HG02571 (cell line): ENCODE data around the gene HIPK3.
"Not testable (repeated sequence)": the region's sequence is repeated elsewhere in the genome, so short reads cannot be mapped to it uniquely, and the experiment has no call there.

Experiments used
- ATAC-seq: cut with Tn5 transposase; IDR thresholded peaks from one replicate; pipeline ENCODE4 v1.9.1; 2021; ENCODE audit warnings: mild to moderate bottlenecking, moderate library complexity; ENCODE audit not compliant: unreplicated experiment

HIPK3 gene

DNA sequence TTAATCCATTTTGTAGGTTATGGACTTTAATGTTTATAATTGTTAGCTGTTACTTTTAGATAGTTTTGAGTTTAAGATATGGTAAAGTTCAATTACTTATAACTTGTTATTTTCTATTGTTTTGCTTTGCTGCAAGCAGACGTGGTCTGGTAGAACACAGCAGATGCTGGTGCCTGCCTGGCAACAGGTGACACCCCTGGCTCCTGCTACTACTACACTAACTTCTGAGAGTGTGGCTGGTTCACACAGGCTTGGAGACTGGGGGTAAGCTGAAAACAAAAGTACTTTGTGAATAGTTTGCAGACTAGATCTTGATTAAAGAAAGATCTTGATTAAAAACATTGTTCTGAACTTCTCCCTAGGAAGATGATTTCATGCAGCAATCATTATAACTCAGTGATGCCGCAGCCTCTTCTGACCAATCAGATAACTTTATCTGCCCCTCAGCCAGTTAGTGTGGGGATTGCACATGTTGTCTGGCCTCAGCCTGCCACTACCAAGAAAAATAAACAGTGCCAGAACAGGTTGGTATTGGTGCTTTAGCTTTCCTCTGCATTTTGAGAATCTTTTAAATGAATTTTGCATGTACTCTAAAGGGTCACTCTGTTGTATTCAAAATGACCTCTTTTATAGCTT lies 90.4 kb downstream of the HIPK3 start:
- peak; percentile 66 for ATAC-seq

DNA sequence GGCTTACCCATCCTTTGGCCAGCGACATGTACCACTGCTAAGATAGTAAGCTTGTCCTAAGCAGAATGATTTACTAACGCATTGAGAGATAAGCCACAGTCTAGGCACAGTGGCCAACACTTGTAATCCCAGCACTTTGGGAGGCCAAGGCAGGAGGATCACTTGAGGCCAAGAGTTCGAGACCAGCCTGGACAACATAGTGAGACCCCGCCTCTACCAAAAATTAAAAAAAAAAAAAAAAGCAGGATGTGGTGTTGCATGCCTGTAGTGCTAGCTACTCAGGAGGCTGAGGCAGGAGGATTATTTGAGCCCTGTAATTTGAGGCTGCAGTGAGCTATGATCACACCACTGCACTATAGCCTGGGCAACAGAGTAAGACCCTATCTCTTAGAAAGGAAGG lies 93.1 kb downstream of the HIPK3 start:
- ATAC-seq, result no peak

DNA sequence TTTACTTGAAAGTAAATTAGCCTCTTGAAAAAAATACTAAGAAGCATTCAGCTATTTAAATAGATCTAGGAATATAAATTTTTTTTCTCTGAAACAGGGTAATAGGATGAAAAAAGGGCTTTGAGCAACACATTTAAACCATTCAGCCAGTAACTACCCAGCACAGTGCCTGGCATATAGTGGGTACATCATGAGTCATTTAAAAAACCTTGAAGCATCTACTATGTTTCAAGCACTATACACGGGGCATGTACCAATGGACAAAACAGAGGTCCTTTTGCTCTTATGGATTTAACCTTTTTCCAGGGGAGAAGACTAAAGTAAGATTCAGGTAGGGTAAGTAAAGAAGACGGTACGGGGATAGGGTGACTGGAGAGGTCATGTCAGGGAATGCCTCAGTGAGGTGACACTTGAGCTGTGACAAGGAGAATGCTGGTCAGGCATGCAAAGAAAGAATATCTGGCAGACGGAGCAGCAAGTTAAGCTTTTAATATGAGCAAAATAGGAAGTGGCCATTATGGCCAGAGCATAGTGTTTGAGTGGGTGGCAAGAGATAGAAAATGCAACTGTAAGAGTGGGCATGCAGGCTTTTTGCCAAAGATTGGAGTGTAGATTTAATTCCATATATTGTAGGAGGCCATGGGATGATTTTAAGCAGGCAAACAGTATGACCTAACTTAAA lies 101.1 kb downstream of the HIPK3 start:
- ATAC-seq, result no peak

DNA sequence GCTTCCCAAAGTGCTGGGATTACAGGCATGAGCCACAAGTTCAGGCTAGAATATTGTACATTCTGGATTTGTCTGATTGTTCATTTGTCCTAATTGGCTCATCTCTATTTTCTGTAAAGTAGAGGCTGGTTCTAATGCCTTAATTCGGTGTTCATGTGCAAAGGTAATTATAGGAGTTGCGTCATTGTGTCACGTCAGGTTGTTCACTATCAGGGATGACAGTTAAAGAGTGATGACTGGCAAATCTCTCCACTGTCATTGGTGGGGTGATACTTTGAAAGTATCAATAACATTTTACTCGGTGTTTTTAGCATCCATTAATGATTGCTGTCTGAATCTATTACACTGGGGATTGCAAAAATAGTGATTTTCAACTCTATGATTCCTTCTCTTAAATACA lies 103.5 kb downstream of the HIPK3 start:
- ATAC-seq, result no peak

DNA sequence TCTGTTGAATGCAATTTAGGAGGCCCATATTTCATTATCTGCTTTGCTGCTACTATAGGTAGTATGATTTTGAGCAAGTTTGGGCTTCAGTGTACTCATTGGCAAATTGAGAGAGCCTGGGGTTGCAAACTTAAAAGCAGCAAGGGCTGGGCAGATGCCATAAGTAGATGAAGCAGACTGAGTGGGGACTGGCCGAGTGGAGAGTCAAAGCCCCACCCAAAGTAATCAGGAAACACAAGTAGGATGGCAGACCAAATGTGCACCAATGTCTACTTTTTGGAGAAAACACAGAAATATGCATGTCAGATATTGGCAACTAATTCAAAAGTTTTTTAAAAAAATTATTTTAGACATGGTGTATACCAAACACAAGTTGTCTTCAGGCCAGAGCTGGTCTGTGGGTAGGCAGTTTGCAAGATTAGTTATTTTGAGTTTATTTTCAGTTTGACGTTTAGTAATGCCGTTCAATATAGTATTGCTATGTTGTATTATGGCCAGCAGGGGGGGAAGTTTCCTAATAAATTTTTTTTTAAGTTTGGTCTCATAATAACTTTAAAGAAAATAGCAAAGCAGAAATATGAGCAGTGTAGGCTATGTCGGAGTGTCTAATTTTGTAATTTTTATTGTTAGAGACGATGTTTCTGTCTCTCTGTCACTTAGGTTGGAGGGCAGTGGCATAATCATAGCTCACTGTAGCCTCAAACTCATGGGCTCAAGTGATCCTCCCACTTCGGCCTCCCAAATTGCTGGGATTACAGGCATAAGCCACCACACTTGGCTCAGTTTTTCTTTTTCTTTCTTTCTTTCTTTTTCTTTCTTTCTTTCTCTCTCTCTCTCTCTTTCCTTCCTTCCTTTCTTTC lies 105.1 kb downstream of the HIPK3 start:
- ATAC-seq, result no peak

DNA sequence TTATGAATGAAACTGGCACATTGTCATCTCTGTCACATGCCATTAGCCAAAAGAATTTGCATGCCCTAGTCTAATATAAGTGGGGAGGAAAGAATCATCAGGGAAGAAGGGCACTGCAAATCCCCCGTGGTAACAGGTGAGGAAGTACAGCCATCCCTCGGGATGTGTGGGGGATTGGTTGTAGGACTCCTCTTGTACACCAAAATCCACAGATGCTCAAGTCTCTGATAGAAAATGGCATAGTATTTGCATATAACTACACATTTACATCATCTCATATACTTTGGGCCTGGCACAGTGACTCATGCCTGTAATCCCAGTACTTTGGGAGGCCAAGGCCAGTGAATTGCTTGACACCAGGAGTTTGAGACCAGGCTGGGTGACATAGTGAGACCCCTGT lies 109.7 kb downstream of the HIPK3 start:
- no peak for ATAC-seq

DNA sequence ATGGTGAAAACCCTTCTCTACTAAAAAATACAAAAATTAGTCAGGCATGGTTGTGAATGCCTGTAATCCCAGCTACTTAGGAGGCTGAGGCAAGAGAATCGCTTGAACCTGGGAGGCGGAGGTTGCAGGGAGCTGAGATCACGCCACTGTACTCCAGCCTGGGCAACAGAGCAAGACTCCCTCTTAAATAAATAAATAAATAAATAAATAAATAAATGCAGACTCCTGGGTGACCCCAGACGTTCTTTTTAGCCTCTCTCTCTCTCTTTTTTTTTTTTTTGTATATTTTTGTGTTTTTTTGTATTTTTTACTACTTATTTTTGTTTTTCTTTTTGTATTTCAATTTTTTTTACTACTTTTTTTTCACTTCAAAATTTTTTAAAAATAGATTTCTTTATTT lies 111.3 kb downstream of the HIPK3 start:
- ATAC-seq, result not testable (repeated sequence)

DNA sequence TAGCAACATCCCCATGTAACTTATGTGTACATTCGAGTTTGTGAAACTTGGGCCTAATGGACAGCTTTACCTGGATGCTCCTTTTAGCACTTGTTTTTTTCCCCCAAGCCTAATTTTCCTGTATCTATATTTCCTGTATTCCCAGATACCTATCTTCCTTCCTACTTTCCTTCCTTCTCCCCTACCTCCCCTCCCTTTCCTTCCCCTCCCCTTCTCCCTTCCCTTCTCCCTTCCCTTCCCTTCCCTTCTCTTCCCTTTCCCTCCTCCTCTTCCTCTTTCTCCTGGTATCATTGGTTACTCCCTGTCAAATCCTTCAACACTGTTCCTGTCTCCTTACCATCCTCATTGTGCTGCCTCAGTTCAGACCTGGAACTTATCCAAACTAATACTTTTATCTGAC lies 111.8 kb downstream of the HIPK3 start:
- no peak for ATAC-seq

DNA sequence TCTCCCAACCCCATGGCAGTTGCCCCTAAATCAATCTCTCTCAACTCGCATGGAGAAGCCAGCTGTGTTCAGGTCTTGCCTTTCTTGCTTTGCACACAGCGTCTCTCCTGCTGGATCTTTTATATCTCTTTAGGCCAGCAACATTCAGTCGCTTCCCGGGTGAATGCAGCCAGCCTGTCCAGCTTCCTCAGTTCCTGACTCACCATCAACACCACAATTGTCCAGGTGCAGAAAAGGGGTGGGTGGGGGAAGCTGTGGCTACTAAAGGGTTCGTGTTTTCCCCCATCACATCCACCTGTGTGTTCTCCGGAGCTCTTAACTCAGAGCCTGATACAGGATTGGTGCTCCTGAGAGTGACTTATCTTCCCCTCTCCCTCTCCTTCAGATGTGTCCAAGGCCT lies 116.5 kb downstream of the HIPK3 start:
- no peak for ATAC-seq

DNA sequence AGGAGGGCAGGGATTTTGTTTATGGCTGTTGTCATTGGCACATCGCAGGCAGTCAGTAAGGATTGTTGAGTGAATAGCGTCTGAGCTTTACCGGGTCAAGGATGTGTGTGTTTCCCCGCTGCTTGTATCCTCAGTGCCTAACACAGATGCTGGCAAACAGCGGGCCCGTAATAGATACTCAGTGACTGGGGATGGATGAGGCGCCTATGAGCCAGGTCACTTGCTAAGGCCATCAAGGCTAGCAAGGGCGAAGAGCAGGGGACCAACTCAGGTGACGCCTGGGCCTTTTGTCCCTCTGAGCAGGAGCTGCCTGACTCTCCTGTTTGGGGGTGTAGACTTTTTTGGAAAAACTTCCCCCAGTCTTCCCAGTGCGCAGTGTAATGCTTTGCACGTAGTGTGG lies 118.1 kb downstream of the HIPK3 start:
- no peak for ATAC-seq

DNA sequence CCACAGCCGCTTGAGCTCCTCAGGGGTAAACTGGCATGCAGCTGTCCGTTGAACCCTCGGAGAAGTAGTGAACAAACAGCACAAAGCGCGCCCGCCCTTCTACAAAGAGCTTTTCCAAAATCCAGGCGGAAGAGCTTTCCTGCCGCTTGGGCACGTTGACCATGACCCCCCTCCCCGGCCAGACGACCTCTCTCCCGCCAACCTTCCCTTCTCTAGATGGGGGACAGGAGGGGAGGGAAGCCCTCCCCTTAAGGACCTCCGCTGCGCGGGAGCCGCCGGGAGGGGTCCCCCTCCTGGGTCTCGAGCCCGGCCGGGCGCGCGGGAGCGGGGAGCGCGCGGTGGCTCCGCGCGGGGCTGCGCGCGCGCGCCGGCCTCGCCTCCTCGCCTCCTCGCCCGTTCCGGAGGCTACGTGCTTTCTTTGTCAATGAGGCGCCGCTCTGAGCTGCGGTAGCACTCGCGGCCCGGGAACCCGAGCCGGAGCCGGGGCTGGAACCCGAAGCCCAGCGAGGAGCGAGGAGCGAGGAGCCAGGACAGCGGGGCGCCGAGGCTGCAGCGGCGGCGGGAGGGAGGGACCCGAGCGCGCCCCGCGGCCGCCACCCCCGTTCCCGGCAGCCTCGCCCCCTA lies 118.6 kb downstream of the HIPK3 start, which contains the start of gene KIAA1549L:
KIAA1549L (plus strand) TSS at position 421 of the 624 bp plus-strand sequence.
- ATAC-seq, result no peak

DNA sequence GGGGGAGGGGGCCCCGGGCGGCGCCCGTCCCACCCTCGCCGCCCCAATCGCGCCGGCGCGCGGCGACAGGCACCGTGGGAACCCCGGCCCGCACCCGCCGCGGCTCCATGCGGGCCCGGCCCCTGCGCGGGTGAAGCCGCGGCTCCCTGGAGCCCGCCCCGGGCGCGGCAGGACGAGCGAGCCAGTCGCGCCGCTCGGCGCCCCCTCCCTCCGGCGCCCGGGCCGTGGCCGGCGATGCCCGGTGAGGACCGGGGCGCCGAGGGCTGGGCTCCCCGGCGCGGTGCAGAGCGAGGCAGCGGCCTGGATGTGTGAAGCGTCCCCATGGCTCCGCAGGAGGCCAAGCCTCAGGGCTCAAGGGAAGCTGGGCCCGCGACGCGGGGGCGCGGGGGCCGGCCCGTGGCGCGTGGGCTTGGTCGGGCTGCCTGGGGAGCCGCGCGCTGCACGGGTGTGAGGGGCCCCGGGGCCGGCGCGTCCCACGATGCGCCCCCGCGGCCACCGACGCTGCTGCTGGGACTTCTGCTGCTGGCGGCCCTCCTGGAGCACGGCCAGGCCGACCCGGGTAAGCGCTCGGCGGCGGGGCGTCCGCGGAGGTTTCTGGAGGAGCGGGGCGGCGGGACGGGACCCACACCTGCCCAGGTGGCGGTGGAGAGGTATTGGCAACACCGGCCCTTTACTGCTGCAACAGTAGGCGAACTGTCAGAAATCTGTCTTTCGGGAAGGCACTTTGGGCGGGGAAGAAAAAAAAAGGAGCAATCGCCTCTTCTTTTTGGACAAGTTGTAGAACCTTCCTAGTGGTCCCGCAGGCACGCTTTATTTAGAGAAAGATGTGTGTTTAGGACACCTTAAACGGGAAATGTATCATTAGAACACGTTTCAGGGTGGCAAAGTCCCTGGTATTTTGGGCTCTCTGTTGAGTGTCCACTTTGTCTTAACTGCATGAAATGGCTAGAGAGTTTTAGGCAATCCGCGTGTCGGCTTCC lies 119.4 kb downstream of the HIPK3 start:
- ATAC-seq, result no peak

DNA sequence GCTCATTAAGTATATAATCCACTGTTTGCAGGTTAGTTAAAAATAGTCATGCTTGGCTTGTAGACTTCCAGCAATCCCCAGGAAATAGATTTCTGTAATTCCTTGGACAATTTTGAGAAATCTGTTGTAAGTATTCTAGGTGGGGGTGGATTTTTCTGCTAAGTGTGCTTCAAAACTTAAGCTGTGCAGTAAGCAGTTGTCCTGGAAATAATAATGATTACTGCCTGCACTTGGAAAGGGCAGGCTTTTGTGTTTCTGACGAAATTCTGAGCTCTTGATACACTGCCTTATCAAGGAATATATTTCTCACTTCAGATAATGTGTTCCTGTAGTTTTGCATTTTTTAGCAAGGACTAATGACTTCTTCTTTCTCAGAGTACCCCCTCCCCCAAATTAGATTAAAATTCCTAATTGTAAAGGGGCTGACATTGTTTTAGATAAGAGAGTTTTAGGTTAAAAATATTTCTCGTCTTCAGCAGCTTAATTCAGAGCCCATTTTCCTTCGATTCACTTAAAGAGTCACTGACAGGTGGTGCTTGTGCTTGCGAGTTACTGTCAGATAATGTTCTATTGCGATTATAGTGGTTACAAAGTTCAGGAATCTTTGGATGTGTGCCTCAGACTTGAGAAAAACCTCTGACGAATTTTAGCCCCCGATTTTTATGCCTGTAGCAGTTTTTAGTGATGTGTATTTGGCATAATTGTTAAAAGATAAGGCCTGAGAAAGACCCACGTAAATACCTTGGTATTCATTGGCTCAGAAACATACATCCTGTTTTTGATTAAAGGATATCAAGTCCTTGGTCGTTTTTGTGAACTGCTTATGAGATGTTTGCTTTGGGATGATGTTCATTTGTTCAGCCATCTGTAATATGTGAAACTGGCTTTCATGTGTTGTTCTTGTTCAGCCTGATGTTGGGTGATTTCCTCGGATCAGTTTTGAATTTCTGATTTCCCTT lies 120.5 kb downstream of the HIPK3 start:
- no peak for ATAC-seq

DNA sequence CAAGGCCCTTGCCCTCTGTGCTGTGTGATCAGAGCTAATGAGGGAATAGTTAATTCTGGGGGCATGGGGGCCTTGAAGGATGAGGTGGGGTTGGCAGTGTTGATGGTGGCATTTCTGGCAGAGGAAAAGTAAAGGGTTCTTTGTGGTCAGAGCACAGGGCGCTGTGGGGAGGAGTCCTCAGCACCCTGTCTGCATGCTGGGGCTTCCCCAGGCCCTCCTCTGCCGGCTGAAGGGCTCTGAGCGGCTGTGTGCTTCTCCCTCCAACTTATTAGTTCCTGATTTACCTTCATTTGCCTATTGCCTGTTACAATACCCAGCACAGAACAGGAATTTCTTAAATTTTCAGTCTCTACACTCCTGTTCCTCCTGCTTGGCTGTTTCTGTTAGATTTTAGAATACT lies 122.8 kb downstream of the HIPK3 start:
- peak; percentile 48 for ATAC-seq

DNA sequence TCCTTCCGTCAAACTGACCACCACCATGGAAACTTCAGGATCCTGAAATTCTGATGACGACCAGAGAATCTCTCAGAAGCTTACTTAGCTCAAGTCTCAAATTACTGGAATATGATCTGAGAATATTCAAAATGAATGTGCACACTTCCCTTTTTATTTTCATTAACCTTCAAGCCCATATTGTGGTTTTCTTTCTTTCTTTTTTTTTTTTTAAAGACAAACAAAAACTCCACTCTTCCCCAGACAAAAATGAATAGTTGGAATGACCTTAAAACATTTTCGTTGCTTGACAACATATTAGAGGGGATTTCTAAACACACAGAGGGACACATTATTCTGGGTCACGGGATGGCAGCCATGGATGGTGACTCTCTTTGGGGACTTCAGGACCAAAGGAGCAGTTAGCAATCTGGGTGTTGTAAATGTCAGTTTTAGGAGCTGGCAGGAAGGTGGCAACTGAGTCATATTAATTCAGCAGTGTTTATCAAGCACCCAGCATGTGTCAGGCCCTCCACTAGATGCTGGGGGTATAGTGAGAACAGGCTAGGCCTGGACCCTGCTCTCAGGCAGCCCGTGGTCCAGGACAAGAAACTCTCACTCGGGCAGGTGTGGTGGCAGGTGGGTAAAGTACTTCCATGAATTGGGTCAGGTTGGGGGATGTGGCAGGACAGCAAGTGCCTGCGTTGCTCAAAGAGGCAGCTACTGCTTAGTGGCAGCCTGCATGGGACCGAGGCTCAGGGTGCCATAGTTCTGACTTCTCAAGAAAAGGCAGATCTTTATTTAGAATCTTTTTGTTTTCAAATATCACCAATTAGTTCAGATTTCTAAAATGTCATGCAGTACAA lies 126.1 kb downstream of the HIPK3 start:
- ATAC-seq, result no peak

DNA sequence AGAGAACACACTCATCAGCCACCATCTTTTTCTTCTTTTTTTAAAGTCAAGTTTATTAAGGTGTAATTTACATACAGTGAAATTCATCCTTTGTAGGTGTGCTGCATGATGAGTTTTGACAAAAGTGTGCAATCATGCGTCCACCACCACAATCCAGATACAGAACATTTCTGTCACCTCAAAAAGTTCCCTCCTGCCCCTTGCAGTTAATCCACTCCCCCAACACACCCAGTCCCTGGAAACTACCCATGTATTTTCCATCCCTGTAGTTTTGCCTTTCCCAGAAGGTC lies 126.7 kb downstream of the HIPK3 start:
- no peak for ATAC-seq

DNA sequence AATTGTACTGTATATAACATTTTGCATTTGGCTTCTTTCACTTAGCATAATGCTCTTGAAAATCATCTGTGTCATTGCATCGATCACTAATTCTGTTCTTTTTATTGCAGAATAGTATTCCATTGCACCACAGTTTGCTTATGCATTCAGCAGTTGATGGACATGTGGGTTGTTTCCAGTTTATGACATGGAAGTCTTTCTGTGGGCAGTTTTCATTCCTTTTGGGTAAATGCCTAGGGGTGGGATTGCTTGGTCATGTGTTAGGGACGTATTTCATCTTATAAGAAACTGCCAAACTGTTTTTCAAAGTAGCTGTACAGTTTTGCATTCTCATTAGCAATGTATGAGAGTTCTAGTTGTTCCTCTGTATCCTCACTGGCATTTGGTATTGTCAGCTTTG lies 127.0 kb downstream of the HIPK3 start:
- no peak for ATAC-seq

DNA sequence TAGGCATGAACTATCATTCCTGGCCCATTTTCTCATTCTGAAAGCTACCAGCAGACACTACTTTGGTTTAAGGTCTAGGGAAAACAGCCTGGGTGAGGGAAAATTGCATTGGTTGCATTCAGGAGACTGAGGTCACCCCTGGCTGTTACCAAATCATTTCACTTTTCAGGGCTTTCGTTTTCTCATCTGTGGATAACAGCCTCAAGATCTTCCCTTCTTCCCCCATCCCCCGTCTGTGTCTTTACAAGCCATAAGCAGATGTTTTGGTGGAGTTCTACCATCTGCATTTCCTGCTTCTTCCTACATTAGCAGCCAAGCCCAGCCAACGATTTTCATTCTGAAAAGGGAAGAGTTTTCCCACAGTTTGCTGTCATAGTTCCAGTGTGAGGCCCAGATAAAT lies 130.4 kb downstream of the HIPK3 start:
- no peak for ATAC-seq
